HCT116 (cell line): Measurements from ENCODE around the gene MIA2. TPM values are rescaled to one million over a fixed set of nuclear protein-coding genes. Genes with fewer than 3 reads are reported as not detected.

Experiments
- ATAC-seq: fragments of 200-7000 bp; cut with Tn5 transposase; 2 replicates; pipeline ENCODE4 v1.9.1; 2020; ENCODE audit warnings: mild to moderate bottlenecking, moderate library complexity
- BruUV-seq: library from RNA; stranded (reverse); fragments of 400-500 nt; replicated peaks from 2 replicates; lab custom pipeline; 2021; lab: Mats Ljungman, UMichigan
- CTCF ChIA-PET: fragments of 300-600 bp; sonication (Branson Sonifier 250); formaldehyde crosslinking; loops from one replicate; lab custom pipeline; 2021; ENCODE audit warnings: antibody characterized with exemption; lab: Charles Lee
- POLR2A ChIA-PET: fragments of 300-600, 350-600 bp; sonication (Branson Sonifier 250); formaldehyde crosslinking; loops from one replicate; lab custom pipeline; 2021; ENCODE audit warnings: antibody characterized with exemption; lab: Charles Lee
- RAD21 ChIA-PET, 2 experiments: fragments of 300-600 bp; sonication (Branson Sonifier 250); formaldehyde crosslinking; loops; one replicate each; lab custom pipeline; 2023; ENCODE audit warnings: low total read pairs in 2 of 2; ENCODE audit not compliant: uncharacterized antibody in 2 of 2, unreplicated experiment in 2 of 2, low non-redundant PET in 1 of 2; lab: Charles Lee
- DNase-seq: peaks from one replicate; pipeline ENCODE4 v3.0.0-alpha.2; 2010; ENCODE audit warnings: low read depth, low spot score
- H2AFZ ChIP-seq: fragments of 200-600 bp; shearing (Covaris generic), sonication (generic); 2 replicates; pipeline ENCODE4 v1.6.1; 2017; ENCODE audit warnings: low read depth, mixed run types, mixed read lengths, antibody characterized with exemption, low read length; ENCODE audit not compliant: poor library complexity, severe bottlenecking
- H3K27ac ChIP-seq: 2 replicates; pipeline ENCODE4 v1.5.1; 2012; ENCODE audit warnings: low read depth, low read length
- H3K27me3 ChIP-seq: fragments of 200-600 bp; sonication (generic); 2 replicates; pipeline ENCODE4 v1.6.1; 2016; ENCODE audit warnings: mixed run types, low read length, mixed read lengths; ENCODE audit not compliant: insufficient read depth
- H3K36me3 ChIP-seq, 2 experiments: fragments of 200-500 bp in 1 of 2; fragments of 200-600 bp in 1 of 2; sonication (Bioruptor generic) in 1 of 2; sonication (generic) in 1 of 2; 2 replicates each; pipeline versions ENCODE4 v1.5.1 to v1.6.1; 2014 to 2016; ENCODE audit warnings: low read length in 2 of 2, inconsistent platforms in 1 of 2, mixed read lengths in 1 of 2, mixed run types in 1 of 2; ENCODE audit not compliant: insufficient read depth in 2 of 2, control insufficient read depth in 1 of 2
- H3K4me1 ChIP-seq, 2 experiments: fragments of 200-600 bp in 1 of 2; sonication (generic) in 1 of 2; 2 replicates each; pipeline versions ENCODE4 v1.5.1 to v1.6.1; 2012 to 2017; ENCODE audit warnings: low read length in 2 of 2, inconsistent platforms in 1 of 2, mild to moderate bottlenecking in 1 of 2, mixed read lengths in 1 of 2, mixed run types in 1 of 2, moderate library complexity in 1 of 2; ENCODE audit not compliant: insufficient read depth in 2 of 2, control insufficient read depth in 1 of 2
- H3K4me2 ChIP-seq: fragments of 200-600 bp; sonication (generic); 2 replicates; pipeline ENCODE4 v1.6.1; 2017; ENCODE audit warnings: mixed run types, low read length, mixed read lengths
- H3K4me3 ChIP-seq, 2 experiments: fragments of 200-600 bp in 1 of 2; sonication (generic) in 1 of 2; replicated peaks in 1 of 2; 2 replicates each; pipeline ENCODE4 v1.5.1; 2011 to 2016; ENCODE audit warnings: low read length in 2 of 2, control low read depth in 1 of 2, low read depth in 1 of 2, mild to moderate bottlenecking in 1 of 2, mixed read lengths in 1 of 2, mixed run types in 1 of 2
- H3K79me2 ChIP-seq: fragments of 200-600 bp; sonication (generic); 2 replicates; pipeline ENCODE4 v1.6.1; 2017; ENCODE audit warnings: mild to moderate bottlenecking, mixed run types, low read length, moderate library complexity, mixed read lengths; ENCODE audit not compliant: insufficient read depth
- H3K9ac ChIP-seq: fragments of 200-600 bp; sonication (generic); 2 replicates; pipeline ENCODE4 v1.6.1; 2016; ENCODE audit warnings: low read length, mixed read lengths
- H3K9me2 ChIP-seq: fragments of 200-600 bp; sonication (generic), shearing (Covaris generic); 2 replicates; pipeline ENCODE4 v1.6.1; 2017; ENCODE audit warnings: mixed run types, mild to moderate bottlenecking, moderate library complexity; ENCODE audit not compliant: insufficient read depth
- H3K9me3 ChIP-seq, 2 experiments: fragments of 200-500 bp in 1 of 2; fragments of 200-600 bp in 1 of 2; sonication (Bioruptor generic) in 1 of 2; sonication (generic) in 1 of 2; 2 replicates each; pipeline ENCODE4 v1.6.1; 2014 to 2017; ENCODE audit warnings: low read length in 2 of 2, mixed read lengths in 2 of 2, inconsistent platforms in 1 of 2, low read depth in 1 of 2, mild to moderate bottlenecking in 1 of 2, mixed run types in 1 of 2, moderate library complexity in 1 of 2; ENCODE audit not compliant: control insufficient read depth in 1 of 2, insufficient read depth in 1 of 2
- H4K20me1 ChIP-seq: fragments of 200-600 bp; sonication (generic), shearing (Covaris generic); 2 replicates; pipeline ENCODE4 v1.6.1; 2017; ENCODE audit warnings: mixed run types, mild to moderate bottlenecking, moderate library complexity; ENCODE audit not compliant: insufficient read depth
- ATF3 ChIP-seq: IDR thresholded peaks from 2 replicates; pipeline ENCODE4 v1.6.1; 2012
- CTCF ChIP-seq, 3 experiments: fragments of 200-600 bp in 1 of 3; sonication (generic) in 1 of 3; IDR thresholded peaks in 2 of 3; conservative IDR thresholded peaks in 1 of 3; 2 replicates each; pipeline ENCODE4 v1.5.1; 2012 to 2017; ENCODE audit warnings: low read depth in 2 of 3, low read length in 2 of 3, antibody characterized with exemption in 1 of 3, borderline replicate concordance in 1 of 3, control low read depth in 1 of 3, mild to moderate bottlenecking in 1 of 3, mixed read lengths in 1 of 3, mixed run types in 1 of 3, moderate library complexity in 1 of 3; ENCODE audit not compliant: insufficient read depth in 1 of 3
- ELF1 ChIP-seq: IDR thresholded peaks from 2 replicates; pipeline ENCODE4 v1.6.1; 2012; ENCODE audit warnings: low read depth, borderline replicate concordance
- FOSL1 ChIP-seq: IDR thresholded peaks from 2 replicates; pipeline ENCODE4 v1.6.1; 2012; ENCODE audit warnings: low read depth
- POLR2A ChIP-seq: IDR thresholded peaks from 2 replicates; pipeline ENCODE4 v1.7.0; 2011; ENCODE audit warnings: borderline replicate concordance; ENCODE audit not compliant: insufficient read depth, insufficient read length; ENCODE audit errors: extremely low read depth
- POLR2AphosphoS5 ChIP-seq: IDR thresholded peaks from 2 replicates; pipeline ENCODE4 v1.6.1; 2011; ENCODE audit warnings: mild to moderate bottlenecking, low read depth, low read length, moderate library complexity
- RAD21 ChIP-seq: IDR thresholded peaks from 2 replicates; pipeline ENCODE4 v1.6.1; 2012; ENCODE audit warnings: low read depth, mild to moderate bottlenecking
- ZBTB33 ChIP-seq: IDR thresholded peaks from 2 replicates; pipeline ENCODE4 v1.6.1; 2011; ENCODE audit warnings: mild to moderate bottlenecking, low read length, moderate library complexity; ENCODE audit not compliant: insufficient replicate concordance; ENCODE audit errors: extremely low read depth
- ZNF274 ChIP-seq: fragments of 200-500 bp; sonication (Bioruptor generic); IDR thresholded peaks from 2 replicates; pipeline ENCODE4 v1.6.1; 2014; ENCODE audit warnings: mild to moderate bottlenecking, low read depth, low read length, inconsistent platforms
- intact Hi-C: fragments of 100-400 bp; cut with micrococcal nuclease; formaldehyde crosslinking; loops from 2 replicates; pipeline ENCODE4 v1.10.0; 2022
- total RNA-seq: library from RNA; stranded (reverse); gene quantifications from one replicate; pipeline ENCODE4 v1.2.1, GENCODE V29; 2021; ENCODE audit not compliant: unreplicated experiment

Gene MIA2
- total RNA-seq, 1 experiment from 2014 or later = 31.1 TPM

GRCh38 chr14:39228509-39229221 is 5.0 kb upstream of the MIA2 start:
- H3K27me3 ChIP-seq = no peaks in the 10 kb centered on the region
- no TSS peak for BruUV-seq
- H3K4me3 ChIP-seq = no peak overlapping the region
- H3K27ac ChIP-seq = no peak overlapping the region
- CTCF ChIA-PET = no interaction called here
- H3K4me1 ChIP-seq = peaks cover 11 to 25% of the 10 kb centered on the region in 2 experiments; a peak in 3 of 4 replicates
- intact Hi-C loops = no loop called here
- no peaks in the 10 kb centered on the region for H3K79me2 ChIP-seq
- H3K36me3 ChIP-seq = no peaks in the 10 kb centered on the region
- H3K9me2 ChIP-seq = no peaks in the 10 kb centered on the region; the same call in 1 of the 2 replicates
- no peaks in the 10 kb centered on the region for H3K9me3 ChIP-seq
- no peak overlapping the region for H3K9ac ChIP-seq
- POLR2A ChIA-PET = interaction anchor here (1.2 kb wide), 1 partner anchor 59 kb away, joined by 3 read pairs; the partner anchor contains the start of gene TRAPPC6B
- no peak for TF ChIP-seq ELF1
- no peak for TF ChIP-seq RAD21
- no peak for TF ChIP-seq ZBTB33
- no peak for TF ChIP-seq FOSL1
- TF ChIP-seq CTCF (IDR thresholded peaks at IDR 0.05 in 2 of 3, conservative IDR thresholded peaks at IDR 0.05 in 1 of 3; ENCODE audit: borderline replicate concordance in 1 of 3, insufficient read depth in 1 of 3, low read depth in 2 of 3, low read length in 2 of 3) = no peak
- TF ChIP-seq POLR2AphosphoS5 = no peak
- no peak for TF ChIP-seq POLR2A
- TF ChIP-seq ATF3 = no peak
- TF ChIP-seq ZNF274 = no peak
- no peak overlapping the region for H2AFZ ChIP-seq
- DNase-seq = no peak
- RAD21 ChIA-PET = no interaction called here
- H3K4me2 ChIP-seq = no peak overlapping the region
- no peaks in the 10 kb centered on the region for H4K20me1 ChIP-seq
- no peak for ATAC-seq
